Right cardiac atrium (tissue), 5 donors: ENCODE data around the gene NR4A1. TPM values are rescaled to one million over a fixed set of nuclear protein-coding genes. Genes with fewer than 3 reads are reported as not detected.

Experiments used
- ATAC-seq, 2 donors: fragments of 200-7000 bp; cut with Tn5 transposase; one replicate each; pipeline versions ENCODE4 v1.8.0 to v1.9.1; 2020; ENCODE audit warnings: moderate library complexity in 2 of 2, mild to moderate bottlenecking in 1 of 2
- DNase-seq, 3 donors: peaks; one replicate each; pipeline ENCODE4 v3.0.0-alpha.2; 2020
- H3K27ac ChIP-seq: one replicate; pipeline ENCODE4 v1.5.1; 2013; ENCODE audit warnings: mild to moderate bottlenecking, low read length, control low read depth, moderate library complexity
- H3K27me3 ChIP-seq: one replicate; pipeline ENCODE4 v1.6.1; 2013; ENCODE audit not compliant: control insufficient read depth, insufficient read depth
- H3K4me1 ChIP-seq: one replicate; pipeline ENCODE4 v1.6.1; 2013; ENCODE audit warnings: low read length; ENCODE audit not compliant: control insufficient read depth, insufficient read depth
- H3K4me3 ChIP-seq: one replicate; pipeline ENCODE4 v1.5.1; 2013; ENCODE audit warnings: low read length, control low read depth
- H3K9me3 ChIP-seq: one replicate; pipeline ENCODE4 v1.6.1; 2013; ENCODE audit warnings: low read length; ENCODE audit not compliant: control insufficient read depth
- WGBS: extraction: QIAGEN DNeasy Blood & Tissue Kit; methylation state at CpG from one replicate; pipeline ENCODE4 v1.1.7; 2013; 5-methylcytosine and 5-hydroxymethylcytosine counted together
- intact Hi-C, 4 donors: fragments of 100-400 bp; cut with DNase I; formaldehyde crosslinking; loops; one replicate each; pipeline versions ENCODE4 v1.11.0 to v1.14.0; 2022 to 2023
- polyA plus RNA-seq: library from polyadenylated mRNA; stranded (reverse); fragments of 200-250 nt; gene quantifications from one replicate; pipeline ENCODE4 v1.2.3, GENCODE V29; 2013
- total RNA-seq, 4 donors: library from RNA; stranded (reverse); fragmentation: NEBNext Ultra II Directional; extraction: Animal tissue kit (Norgen Biotek cat#: 25700); gene quantifications; one replicate each; pipeline ENCODE4 v1.2.1, GENCODE V29; 2021
- donor health status: healthy with polysubstance abuse.
- donor health status: DM: no; HTN: yes; CAD: no.
- donor health status: DM: no; HTN: no; CAD: no.
- donor health status: DM: no; HTN: yes; CAD: no; lungs with severe emphysema.
- donor health status: DM: yes; HTN: yes; CAD: no.

NR4A1 gene
- total and polyA plus RNA-seq, 5 donors: 50.2 to 417 (median 115) TPM

- peak; percentile 53 to 70 (median 62) for DNase-seq
- peak in 1 of 2 donors; percentile 6 for ATAC-seq
- WGBS: 81% methylated on average over 14 of the region's 14 CpGs
- H3K27ac ChIP-seq: no peak overlapping the region
- H3K27me3 ChIP-seq: no peaks in the 10 kb centered on the region
- intact Hi-C loops: no loop called here
- no peaks in the 10 kb centered on the region for H3K9me3 ChIP-seq
- H3K4me3 ChIP-seq: no peak overlapping the region
- peaks cover 7% of the 10 kb centered on the region for H3K4me1 ChIP-seq
These were observed 9.4 kb downstream of the NR4A1 start for GRCh38 chr12:52060498-52061177.

GRCh38 chr12:52061470-52062166 lies 10.4 kb downstream of the NR4A1 start:
- intact Hi-C loops: no loop called here
- no peak overlapping the region for H3K27ac ChIP-seq
- no peak for DNase-seq
- WGBS: 69% methylated on average over 12 of the region's 12 CpGs
- no peaks in the 10 kb centered on the region for H3K9me3 ChIP-seq
- H3K4me3 ChIP-seq: no peak overlapping the region
- peaks cover 7% of the 10 kb centered on the region for H3K4me1 ChIP-seq
- ATAC-seq: no peak
- H3K27me3 ChIP-seq: no peaks in the 10 kb centered on the region

DNA sequence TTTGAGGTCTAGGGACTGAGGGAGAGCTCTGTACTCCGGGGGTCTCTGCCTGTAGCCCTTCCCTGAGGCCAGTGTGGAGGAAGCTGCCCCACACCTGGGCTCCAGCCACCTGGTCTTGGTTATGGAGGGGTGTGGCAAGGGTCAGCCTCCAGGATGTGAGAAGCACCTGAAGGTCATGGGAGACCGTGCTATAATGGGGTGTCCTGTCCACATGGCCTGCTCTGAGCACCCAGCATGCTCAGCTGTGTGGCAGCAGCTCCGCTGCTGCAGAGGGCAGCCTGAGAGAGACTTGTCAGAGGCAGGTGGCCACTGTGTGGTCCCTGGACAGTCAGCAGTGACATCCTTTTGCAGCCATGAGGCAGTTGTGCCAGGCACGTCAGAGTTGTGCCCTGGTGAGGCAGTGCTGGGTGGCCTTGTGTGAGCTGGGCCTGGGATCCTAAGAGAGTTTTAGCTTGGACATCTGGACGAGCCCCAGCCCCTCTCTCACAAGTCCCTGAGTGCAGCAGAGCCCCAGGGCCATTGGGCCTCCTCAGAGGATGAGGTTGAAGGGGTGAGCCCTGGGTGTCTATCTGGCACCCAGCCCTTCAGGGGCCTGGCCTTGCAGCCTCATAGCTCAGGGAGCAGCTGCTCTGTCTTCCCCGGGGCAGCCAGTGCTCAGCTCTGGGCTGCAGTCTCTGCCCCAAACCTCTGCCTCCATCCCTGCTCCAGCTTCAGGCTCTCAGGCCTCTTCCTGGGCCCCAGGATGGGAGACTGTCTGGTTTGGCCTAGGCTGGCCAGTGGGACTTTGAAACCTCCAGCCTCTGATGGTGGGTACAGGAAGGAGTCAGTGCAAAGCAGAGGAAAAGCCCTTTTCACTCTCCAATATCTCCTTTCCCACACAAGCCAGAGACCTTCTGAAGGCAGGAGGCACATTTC lies 11.2 kb downstream of the NR4A1 start:
- Histone ChIP-seq H3K4me1 (peaks cover 5% of the 10 kb centered on the region), H3K27ac (peak overlapping the region; percentile 66), H3K9me3 (no peaks in the 10 kb centered on the region), H3K27me3 (no peaks in the 10 kb centered on the region), H3K4me3 (no peak overlapping the region)
- DNase-seq (peak in 2 of 3 donors; percentile 55 to 62), ATAC-seq (peak in 1 of 2 donors; percentile 0)
- intact Hi-C loops: no loop called here
- WGBS: 67% methylated on average over 6 of the region's 6 CpGs

GRCh38 chr12:52063082-52063924 lies 12.1 kb downstream of the NR4A1 start:
- DNase-seq (peak; percentile 78 to 89 (median 89)), ATAC-seq (peak; percentile 5 to 38)
- intact Hi-C loops: no loop called here
- H3K4me3 ChIP-seq: no peak overlapping the region
- H3K9me3 ChIP-seq: no peaks in the 10 kb centered on the region
- 51% methylated on average over 20 of the region's 20 CpGs for WGBS
- H3K27me3 ChIP-seq: no peaks in the 10 kb centered on the region
- peaks cover 5% of the 10 kb centered on the region for H3K4me1 ChIP-seq
- H3K27ac ChIP-seq: peak overlapping the region; percentile 66

DNA sequence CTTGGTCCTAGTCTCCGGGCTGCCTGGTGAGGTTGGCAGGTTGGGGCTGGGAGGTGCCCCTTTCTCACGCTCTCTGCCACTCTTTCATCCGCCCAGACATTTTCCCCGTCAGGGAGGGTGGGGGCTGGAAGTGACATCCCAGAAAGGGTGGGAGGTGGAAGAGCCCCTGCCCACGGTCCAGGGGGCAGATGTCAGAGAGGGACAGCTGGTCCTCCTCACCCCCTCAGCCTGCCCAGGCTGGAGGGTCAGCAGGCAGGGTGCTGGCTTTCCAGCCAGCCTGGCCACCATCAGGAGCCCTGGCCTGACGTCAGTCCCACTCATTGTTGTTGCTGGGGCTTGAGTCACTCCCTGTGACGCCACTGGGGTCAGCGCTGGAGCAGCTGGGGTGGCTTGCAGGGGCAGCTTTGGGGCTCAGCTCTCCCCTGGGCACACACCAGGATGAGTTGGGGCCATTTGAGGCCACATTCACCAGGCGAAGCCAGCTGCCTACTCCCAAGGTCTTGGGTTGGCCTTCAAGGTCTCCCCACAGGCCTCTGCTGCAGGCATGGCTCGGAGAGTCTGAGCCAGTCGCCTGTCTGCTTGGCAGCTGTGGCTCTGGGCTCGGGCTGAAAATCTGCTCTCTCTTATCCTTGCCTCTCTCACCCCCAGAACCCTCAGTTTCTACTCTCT lies 12.9 kb downstream of the NR4A1 start:
- DNase-seq (peak; percentile 94 to 95 (median 94)), ATAC-seq (peak; percentile 58 to 83)
- Histone ChIP-seq H3K9me3 (no peaks in the 10 kb centered on the region), H3K4me1 (peaks cover 5% of the 10 kb centered on the region), H3K27ac (peak overlapping the region; percentile 66), H3K4me3 (no peak overlapping the region), H3K27me3 (no peaks in the 10 kb centered on the region)
- intact Hi-C loops: no loop called here
- WGBS: 47% methylated on average over 12 of the region's 12 CpGs

GRCh38 chr12:52066346-52067080 lies 15.3 kb downstream of the NR4A1 start:
- ATAC-seq: no peak
- no peak for DNase-seq
- Histone ChIP-seq H3K4me3 (no peak overlapping the region), H3K27ac (no peak overlapping the region), H3K9me3 (no peaks in the 10 kb centered on the region), H3K27me3 (no peaks in the 10 kb centered on the region), H3K4me1 (peaks cover 7% of the 10 kb centered on the region)
- intact Hi-C loops: loop anchor here in 2 of 4 donors (5.0 kb wide), 1 partner anchor 39 kb away; no protein-coding TSS in a partner anchor
- 59% methylated on average over 8 of the region's 8 CpGs for WGBS

DNA sequence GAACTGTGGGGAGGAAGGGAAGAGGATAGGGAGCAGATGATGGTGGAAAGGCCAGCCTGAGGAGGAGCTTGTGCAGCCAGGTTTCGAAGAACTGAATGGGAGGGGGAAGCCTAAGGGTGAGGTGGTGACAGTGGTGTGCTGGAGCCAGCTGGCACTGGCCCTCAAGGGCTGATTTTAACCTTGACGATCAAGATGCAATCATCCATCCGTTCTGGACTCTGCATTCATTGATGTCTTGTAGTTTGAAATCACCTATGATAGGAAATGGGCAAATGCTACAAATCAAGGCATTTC lies 15.8 kb downstream of the NR4A1 start:
- intact Hi-C loops: loop anchor here in 2 of 4 donors (5.0 kb wide), 1 partner anchor 40 kb away; no protein-coding TSS in a partner anchor
- ATAC-seq (no peak), DNase-seq (no peak)
- Histone ChIP-seq H3K4me1 (peaks cover 7% of the 10 kb centered on the region), H3K9me3 (no peaks in the 10 kb centered on the region), H3K27ac (no peak overlapping the region), H3K4me3 (no peak overlapping the region), H3K27me3 (no peaks in the 10 kb centered on the region)
- whole genome bisulfite sequencing: 61% methylated on average over 3 of the region's 3 CpGs

GRCh38 chr12:52069327-52070184 lies 18.3 kb downstream of the NR4A1 start, which contains the start of gene ATG101:
TSS of gene ATG101 (plus strand) at chr12:52069978. CDS start at chr12:52073651, 3,673 bp downstream.
- Histone ChIP-seq H3K27me3 (no peaks in the 10 kb centered on the region), H3K9me3 (no peaks in the 10 kb centered on the region), H3K27ac (peak within 1 kb of the TSS; percentile 94), H3K4me3 (peak within 1 kb of the TSS; percentile 83), H3K4me1 (peaks cover 2% of the 10 kb centered on the region)
- ATAC-seq (peak; percentile 97 to 98), DNase-seq (peak; percentile 91 to 96 (median 95))
- under 1% methylated on average over 60 of the region's 60 CpGs for WGBS
- intact Hi-C loops: loop anchor here (5.0 to 10.0 kb wide), 2 partner anchors 42 to 165 kb away; partner anchors contain the start of gene ACVRL1 (in 1 of the 4)
